IMR-90 (cell line): Measurements from ENCODE around the gene RCN1.

Source experiments
- BHLHE40 ChIP-seq: fragments of 150-350 bp; IDR thresholded peaks from 2 replicates; pipeline ENCODE4 v1.6.1; 2016; ENCODE audit warnings: mild to moderate bottlenecking, low read depth, low read length
- CHD1 ChIP-seq: IDR thresholded peaks from 2 replicates; pipeline ENCODE4 v1.6.1; 2012; ENCODE audit warnings: low read depth, low read length, improper control_type of control experiment
- ELK1 ChIP-seq: fragments of 150-350 bp; IDR thresholded peaks from 2 replicates; pipeline ENCODE4 v1.6.1; 2016; ENCODE audit warnings: low read depth, mild to moderate bottlenecking, low read length, moderate library complexity, borderline replicate concordance
- FOS ChIP-seq: fragments of 150-350 bp; IDR thresholded peaks from 2 replicates; pipeline ENCODE4 v1.6.1; 2016; ENCODE audit warnings: low read depth, low read length
- MAFK ChIP-seq: IDR thresholded peaks from 2 replicates; pipeline ENCODE4 v1.6.1; 2012; ENCODE audit warnings: low read depth, low read length, improper control_type of control experiment
- MAZ ChIP-seq: IDR thresholded peaks from 2 replicates; pipeline ENCODE4 v1.6.1; 2012; ENCODE audit warnings: low read depth, mild to moderate bottlenecking, low read length, improper control_type of control experiment, moderate library complexity, borderline replicate concordance
- MXI1 ChIP-seq: IDR thresholded peaks from 2 replicates; pipeline ENCODE4 v1.6.1; 2012; ENCODE audit warnings: low read depth, mild to moderate bottlenecking, low read length, moderate library complexity, borderline replicate concordance
- NFE2L2 ChIP-seq: fragments of 150-350 bp; IDR thresholded peaks from 2 replicates; pipeline ENCODE4 v1.6.1; 2016; ENCODE audit warnings: low read depth, mild to moderate bottlenecking, low read length
- POLR2A ChIP-seq: IDR thresholded peaks from 2 replicates; pipeline ENCODE4 v1.6.1; 2012; ENCODE audit warnings: mild to moderate bottlenecking, low read depth, low read length
- RAD21 ChIP-seq: IDR thresholded peaks from 2 replicates; pipeline ENCODE4 v1.6.1; 2012; ENCODE audit warnings: low read length, improper control_type of control experiment
- RCOR1 ChIP-seq: IDR thresholded peaks from 2 replicates; pipeline ENCODE4 v1.6.1; 2012; ENCODE audit warnings: mild to moderate bottlenecking, low read length, improper control_type of control experiment; ENCODE audit not compliant: insufficient replicate concordance
- RFX5 ChIP-seq: IDR thresholded peaks from 2 replicates; pipeline ENCODE4 v1.8.0; 2012; ENCODE audit warnings: low read depth, mild to moderate bottlenecking, low read length, moderate library complexity
- SMC3 ChIP-seq: fragments of 150-350 bp; IDR thresholded peaks from 2 replicates; pipeline ENCODE4 v1.6.1; 2016; ENCODE audit warnings: low read depth, mild to moderate bottlenecking, antibody characterized with exemption, low read length, moderate library complexity
- TF ChIP-seq, protein P1 (sequence below): conservative IDR thresholded peaks from 2 replicates; pipeline ENCODE4 v1.5.1; 2012; ENCODE audit warnings: mild to moderate bottlenecking, low read depth, low read length, improper control_type of control experiment

DNA sequence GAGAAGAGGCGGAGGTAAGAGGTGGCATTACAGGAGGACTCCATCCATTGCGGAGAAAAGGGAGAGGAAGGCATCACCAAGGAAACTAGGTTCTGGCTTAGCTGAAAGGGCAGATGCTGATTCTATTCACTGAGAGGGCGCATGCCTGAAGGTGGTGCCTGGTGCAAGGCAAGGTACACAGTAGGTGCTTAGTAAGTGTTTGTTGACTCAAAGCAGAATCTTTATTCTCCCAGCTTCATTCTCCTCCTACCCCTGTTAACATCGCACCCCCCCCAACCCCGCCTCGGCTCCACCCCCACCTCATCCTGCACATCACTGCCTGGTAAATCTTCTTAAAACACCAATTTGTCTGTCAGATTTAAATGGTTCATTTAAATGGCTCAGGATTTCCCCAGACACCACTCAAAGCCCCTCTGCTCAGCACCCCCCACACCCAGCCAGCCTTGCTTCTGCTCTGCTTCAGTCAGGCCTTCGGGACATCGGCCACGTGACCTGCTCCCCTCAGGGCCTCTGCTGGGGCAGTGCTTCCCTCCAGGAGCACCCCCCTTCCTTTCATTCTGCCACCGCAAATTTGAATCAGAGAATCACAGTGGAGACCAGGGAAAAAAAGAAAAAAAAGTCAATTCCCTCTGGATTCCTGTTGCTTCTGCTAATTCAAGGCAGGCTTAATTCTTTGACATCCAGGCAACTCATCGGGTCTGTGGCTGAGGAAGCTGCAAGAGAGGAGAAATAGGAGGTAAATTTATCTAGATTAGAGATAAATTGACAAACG is 17.8 kb upstream of the RCN1 start:
- TF ChIP-seq ELK1: no peak
- no peak for TF ChIP-seq POLR2A
- TF ChIP-seq, protein P1, sequence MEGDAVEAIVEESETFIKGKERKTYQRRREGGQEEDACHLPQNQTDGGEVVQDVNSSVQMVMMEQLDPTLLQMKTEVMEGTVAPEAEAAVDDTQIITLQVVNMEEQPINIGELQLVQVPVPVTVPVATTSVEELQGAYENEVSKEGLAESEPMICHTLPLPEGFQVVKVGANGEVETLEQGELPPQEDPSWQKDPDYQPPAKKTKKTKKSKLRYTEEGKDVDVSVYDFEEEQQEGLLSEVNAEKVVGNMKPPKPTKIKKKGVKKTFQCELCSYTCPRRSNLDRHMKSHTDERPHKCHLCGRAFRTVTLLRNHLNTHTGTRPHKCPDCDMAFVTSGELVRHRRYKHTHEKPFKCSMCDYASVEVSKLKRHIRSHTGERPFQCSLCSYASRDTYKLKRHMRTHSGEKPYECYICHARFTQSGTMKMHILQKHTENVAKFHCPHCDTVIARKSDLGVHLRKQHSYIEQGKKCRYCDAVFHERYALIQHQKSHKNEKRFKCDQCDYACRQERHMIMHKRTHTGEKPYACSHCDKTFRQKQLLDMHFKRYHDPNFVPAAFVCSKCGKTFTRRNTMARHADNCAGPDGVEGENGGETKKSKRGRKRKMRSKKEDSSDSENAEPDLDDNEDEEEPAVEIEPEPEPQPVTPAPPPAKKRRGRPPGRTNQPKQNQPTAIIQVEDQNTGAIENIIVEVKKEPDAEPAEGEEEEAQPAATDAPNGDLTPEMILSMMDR: no peak
- TF ChIP-seq MXI1: no peak
- no peak for TF ChIP-seq SMC3
- TF ChIP-seq RFX5: no peak
- TF ChIP-seq MAZ: no peak
- TF ChIP-seq MAFK: no peak
- TF ChIP-seq NFE2L2: no peak
- no peak for TF ChIP-seq BHLHE40
- no peak for TF ChIP-seq RAD21
- no peak for TF ChIP-seq RCOR1
- TF ChIP-seq FOS: no peak
- TF ChIP-seq CHD1: no peak
